ENCODE results near the gene BMP8A.
"Not testable (repeated sequence)": the region's sequence is repeated elsewhere in the genome, so short reads cannot be mapped to it uniquely, and the experiment has no call there.

BMP8A gene

DNA sequence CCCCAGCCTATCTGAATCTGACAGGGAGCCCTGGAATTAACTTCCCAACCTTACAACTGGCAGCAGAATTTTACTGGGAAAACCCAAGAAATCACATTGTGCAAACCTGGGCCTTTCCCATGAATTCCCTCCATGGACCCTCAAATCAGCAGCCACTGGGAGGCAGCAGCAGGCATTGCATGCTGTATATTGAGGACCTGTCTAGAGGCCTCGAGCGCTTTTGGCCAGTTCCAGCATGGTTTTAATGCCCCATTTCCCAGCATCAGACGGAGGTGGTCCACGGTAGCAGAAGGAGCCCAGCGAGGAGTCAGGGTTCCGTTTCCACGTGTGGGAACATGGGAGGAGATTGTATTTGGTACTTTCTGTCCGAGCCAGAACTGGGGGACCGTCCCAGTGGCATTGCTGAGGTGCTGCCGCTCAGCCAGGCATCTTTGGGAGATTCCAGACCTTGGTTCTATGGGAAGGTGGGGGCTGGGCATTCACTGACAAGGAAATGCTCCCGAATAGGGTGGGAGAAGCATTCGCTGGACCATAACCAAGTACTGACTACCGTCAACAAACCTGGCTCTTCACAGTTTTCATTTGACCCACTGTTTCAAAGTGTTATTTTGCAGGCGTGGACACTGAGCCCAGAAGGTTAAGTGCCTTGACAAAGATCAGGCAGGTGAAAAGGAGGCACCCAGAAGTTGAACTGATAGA lies 15.9 kb downstream of the BMP8A start:
- DNase-seq (ENCODE audit: low spot score) = no peak

DNA sequence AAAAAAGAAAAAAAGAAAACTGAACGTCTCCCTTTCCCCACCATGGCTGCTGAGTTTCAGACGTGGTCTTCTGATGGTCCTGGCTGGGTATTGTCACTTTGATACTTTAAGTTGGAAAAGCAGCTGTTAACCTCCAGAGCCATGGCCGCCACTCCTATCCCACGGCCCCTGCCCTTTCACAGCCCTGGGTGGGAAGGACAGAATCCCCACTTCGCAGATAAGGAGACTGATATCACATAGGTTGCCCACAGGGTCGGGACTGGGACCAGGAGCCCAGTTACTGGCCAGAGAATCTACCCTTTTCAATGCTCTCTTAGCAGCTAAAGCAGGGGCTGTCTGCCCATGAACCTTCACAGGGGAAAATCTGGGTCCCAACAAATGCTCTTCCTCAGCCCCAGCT lies 16.8 kb downstream of the BMP8A start:
- no peak for DNase-seq (ENCODE audit: low spot score)

DNA sequence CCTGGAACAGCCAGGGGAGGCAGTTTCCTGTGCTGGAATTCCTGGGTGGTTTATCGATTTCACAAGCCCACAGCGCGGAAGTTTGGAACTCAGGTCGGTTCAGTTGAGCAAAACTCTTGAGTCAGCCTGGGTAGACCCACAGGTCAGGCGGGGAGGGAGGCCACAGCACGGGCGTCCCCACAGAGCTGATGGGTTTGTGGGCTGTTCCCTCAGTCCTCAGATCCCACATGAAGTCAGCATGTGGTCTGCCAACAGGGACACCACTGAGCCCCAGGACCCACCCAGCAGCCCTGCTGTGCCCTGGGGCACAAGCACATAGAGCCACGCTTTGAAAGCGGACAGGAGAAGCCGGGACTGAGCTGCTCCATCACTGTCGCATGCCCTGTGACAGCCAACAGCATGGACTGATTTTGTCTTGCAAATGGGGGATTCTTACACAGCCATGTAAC lies 17.4 kb downstream of the BMP8A start:
- DNase-seq (ENCODE audit: low spot score) = no peak

DNA sequence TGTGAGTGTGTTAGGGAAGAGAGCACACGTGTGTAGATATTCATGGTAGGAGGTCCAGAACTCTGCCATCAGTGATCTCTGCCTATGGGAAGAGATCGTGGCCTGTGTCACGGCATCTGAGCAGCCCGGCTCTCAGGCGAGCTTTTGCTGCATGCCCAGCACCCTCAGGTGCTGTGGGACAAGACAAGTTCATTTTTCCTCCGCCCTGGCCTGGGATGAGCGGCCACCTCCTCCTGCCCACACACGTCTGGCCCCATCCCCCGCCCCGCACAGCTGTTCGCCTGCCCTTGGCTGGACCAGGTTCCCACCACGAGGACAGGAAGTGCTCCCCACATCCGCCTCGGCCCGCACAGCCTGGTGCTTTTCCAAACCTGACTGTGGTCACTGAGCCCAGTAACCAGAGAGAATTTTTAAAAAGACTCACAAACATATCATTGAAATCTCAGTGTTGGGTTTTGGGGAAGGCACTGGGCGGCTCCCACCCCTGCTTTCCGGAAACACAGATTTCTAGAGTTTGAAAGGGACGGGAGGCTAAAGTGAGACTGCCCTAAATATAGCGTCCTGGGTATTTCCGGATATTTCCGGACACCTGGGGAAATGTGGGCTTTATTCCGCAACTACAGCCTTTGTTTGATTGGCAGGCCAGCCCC lies 18.0 kb downstream of the BMP8A start:
- no peak for DNase-seq (ENCODE audit: low spot score)

DNA sequence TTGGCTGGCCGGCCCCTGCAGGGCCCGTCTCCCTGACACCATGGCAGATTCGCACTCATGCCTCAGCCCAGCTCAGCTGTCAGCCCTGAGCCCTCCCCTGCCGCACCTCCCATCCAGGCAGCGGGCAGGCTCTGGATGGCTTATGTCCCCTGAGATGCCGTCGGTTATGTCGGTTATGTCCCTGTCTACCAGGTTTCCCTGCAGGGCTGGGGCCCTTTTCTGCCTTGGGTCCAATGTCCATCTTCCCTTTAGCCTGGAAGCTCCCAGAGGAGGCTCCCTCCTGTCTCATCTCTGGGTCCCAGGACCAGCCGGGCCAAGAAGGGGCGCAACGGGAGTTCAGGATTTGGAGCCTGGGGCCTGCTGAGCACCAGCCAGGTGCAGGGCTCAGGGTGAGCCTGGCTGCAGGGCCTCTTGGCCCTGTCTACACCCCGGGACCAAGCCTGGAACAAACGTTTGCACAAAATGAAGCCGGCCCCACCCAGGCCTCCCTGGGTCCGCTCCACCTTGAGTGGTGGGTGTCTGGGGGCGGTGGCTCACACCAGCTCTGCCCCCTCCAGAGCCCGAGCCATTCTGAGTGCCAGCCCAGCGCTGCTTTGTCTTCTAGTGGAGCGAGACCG lies 19.2 kb downstream of the BMP8A start:
- DNase-seq (ENCODE audit: low spot score) = not testable (repeated sequence)

DNA sequence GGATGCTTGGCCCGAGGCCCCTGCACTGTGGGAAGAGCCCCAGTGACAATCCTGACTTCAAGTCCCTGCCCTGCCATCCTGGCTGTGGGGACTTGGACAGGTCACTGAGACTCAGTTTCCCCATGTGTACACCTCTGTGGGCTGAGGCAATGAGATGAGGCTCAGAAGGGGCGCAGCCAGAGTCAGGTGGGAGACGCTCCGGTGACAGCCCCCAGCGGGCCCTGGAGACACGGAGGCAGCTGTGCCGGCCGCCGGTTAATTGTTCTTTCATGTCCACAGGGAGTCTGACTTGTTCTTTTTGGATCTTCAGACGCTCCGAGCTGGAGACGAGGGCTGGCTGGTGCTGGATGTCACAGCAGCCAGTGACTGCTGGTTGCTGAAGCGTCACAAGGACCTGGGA lies 20.0 kb downstream of the BMP8A start:
- DNase-seq (ENCODE audit: low spot score) = not testable (repeated sequence)

DNA sequence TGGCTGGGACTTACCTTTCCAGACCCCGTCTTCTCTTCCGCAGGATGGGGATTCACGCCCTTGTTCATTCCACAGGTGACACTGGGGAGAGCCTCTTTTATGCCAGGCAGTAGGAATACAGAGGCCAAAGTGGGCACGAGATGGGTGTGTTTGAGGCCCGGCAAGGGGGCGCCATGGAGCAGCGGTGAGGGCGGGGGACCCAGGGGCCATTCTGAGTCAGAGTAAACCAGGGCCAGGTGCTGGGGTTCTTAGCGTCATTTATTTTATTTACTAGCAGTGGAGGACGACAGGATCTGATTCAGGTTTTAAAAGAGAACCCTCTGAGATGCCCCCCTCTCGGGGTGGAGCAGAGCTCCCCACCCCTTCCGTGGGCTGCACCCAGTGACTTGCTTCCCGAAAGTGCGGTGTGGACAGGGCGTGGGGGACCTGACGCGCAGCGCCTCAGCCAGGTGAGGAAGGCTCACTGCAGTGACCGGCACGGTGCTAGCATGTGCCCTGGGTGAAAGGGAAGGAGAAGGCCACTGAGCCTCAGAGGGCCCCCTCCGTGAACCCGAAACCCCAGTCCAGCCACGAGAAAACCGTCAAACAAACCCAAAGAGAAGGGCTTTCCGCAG lies 20.9 kb downstream of the BMP8A start:
- not testable (repeated sequence) for DNase-seq (ENCODE audit: low spot score)

DNA sequence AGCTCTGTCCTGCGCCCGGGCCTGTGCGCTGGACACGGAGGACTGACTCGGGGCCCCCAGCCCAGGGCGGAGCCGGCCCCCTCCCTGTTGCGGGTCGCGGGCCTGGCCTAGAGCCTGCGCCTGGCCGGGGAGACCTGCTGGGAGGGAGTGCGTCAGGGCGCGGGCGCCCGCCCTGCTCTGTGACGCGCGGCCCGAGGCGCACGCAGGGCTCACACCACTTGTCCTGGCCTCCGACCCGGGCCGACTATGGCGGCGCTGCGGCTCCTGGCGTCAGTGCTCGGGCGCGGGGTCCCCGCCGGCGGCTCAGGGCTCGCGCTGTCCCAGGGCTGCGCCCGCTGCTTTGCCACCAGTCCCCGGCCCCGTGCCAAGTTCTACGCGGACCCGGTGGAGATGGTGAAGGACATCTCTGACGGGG lies 23.3 kb downstream of the BMP8A start:
- not testable (repeated sequence) for DNase-seq (ENCODE audit: low spot score)

DNA sequence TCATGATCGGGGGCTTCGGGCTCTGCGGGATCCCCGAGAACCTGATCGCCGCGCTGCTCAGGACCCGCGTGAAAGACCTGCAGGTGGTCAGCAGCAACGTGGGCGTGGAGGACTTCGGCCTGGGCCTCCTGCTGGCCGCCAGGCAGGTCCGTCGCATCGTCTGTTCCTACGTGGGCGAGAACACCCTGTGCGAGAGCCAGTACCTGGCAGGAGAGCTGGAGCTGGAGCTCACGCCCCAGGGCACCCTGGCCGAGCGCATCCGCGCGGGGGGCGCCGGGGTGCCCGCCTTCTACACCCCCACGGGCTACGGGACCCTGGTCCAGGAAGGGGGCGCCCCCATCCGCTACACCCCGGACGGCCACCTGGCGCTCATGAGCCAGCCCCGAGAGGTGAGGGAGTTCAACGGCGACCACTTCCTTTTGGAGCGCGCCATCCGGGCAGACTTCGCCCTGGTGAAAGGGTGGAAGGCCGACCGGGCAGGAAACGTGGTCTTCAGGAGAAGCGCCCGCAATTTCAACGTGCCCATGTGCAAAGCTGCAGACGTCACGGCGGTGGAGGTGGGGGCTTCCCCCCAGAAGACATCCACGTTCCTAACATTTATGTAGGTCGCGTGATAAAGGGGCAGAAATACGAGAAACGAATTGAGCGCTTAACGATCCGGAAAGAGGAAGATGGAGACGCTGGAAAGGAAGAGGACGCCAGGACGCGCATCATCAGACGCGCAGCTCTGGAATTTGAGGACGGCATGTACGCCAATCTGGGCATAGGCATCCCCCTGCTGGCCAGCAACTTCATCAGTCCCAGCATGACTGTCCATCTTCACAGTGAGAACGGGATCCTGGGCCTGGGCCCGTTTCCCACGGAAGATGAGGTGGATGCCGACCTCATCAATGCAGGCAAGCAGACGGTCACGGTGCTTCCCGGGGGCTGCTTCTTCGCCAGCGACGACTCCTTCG lies 24.0 kb downstream of the BMP8A start:
- DNase-seq (ENCODE audit: low spot score) = not testable (repeated sequence)

DNA sequence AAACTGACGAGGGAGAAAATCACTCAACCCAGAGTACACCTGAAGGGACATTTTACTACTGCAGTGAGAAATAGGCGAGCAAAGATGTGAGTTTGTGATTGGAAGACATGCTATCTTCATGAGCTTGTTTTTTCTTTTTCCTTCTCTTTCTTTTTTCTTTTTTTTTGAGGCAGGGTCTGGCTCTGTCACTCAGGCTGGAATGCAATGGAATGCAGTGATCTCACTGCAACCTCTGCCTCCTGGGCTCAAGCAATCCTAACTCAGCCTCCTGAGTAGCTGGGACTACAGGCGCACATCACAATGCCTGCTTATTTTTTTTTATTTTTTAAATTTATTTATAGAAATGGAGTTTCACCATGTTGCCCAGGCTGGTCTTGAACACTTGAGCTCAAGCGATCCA lies 25.4 kb downstream of the BMP8A start:
- DNase-seq (ENCODE audit: low spot score) = not testable (repeated sequence)

DNA sequence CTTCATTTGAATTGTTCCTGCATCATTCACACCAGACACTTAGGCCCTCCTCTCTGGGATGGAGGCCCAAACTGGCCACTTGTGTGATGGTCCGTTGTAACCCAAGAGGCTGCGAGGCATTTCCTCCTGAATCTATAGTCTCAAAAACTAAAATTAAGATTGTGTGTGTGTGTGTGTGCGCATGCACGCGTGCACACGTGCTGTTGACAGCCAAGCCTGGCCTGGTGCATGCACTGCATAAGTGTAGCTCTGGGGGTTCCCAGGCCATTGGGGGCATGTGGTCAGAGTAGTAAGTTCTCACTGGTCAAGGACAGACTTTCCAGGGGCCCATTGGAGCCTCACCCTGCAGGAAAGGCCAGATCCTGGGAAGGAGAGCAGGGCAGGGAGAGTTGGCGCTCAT lies 26.5 kb downstream of the BMP8A start:
- not testable (repeated sequence) for DNase-seq (ENCODE audit: low spot score)

DNA sequence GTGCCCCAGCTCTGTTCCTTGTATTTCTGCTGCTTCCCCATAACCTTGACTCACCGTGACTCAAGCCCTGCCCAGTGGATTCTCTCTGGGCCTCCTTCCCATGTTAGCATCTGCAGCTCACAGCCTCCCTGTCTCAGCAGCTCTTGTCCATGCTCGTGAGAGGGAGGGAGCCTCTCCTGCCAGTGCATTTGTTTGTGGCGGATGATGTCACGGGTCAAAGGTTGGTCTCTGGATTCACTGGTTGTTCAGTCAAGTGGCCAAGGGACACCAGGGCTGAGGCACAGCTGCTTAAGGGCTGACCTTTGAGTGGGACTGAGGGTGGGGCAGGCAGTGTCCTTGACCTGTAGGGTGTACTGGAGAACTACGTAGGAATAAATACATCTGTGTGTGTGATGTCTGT lies 27.9 kb downstream of the BMP8A start:
- DNase-seq (ENCODE audit: low spot score) = not testable (repeated sequence)

DNA sequence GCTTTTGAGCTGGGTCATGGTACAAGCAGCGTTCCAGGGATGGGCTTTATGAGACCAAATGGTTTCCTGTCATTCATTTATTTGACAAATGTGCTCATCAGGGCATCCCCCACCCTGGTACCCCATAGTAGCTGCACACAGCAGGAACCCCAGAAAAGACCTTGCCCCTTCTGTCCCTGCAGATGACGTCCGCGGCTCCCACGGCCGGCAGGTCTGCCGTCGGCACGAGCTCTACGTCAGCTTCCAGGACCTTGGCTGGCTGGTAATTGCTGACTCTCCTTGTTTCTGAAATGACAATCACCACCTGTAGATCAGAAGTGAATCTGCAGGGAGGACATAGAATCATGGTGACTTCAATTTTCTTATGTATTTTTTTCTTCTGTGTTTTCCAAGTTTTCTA lies 30.8 kb downstream of the BMP8A start:
- DNase-seq (ENCODE audit: low spot score) = not testable (repeated sequence)

DNA sequence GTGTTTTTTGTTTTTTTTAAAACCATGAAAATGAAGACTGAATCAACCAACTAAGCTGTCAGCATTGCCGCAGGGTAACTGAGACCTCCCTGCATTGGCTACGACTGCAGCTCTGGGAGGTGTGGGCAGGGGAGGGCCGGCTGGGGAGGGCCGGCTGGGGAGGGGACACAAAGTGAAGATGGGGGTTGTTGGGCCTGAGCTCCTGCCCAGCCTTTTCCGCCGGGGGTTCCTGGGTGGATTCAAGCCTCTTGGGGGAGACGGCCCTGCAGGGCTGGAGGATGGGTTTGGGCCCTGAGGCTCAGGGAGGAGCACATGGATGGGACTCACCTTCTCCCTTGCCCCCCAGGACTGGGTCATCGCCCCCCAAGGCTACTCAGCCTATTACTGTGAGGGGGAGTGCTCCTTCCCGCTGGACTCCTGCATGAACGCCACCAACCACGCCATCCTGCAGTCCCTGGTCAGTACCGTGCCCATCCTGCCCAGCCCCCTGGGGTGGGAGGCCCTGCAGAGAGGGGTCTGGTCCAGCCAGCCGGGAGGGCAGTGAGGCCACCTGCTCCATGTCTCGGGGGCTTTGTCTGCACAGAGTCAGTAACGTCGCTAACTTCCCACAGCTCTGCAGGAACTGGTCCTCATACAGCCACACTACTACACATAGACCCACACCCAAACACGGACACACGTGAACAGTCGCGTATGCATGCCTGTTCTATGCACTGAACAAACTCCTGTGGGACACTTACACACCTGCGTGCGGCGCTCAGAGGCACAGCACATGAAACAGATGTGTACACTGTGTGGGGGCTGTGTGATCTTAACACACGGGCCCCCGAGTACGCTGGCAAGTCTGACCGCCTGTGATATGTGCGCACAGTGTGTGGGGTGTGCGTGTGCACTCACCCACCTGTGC lies 31.5 kb downstream of the BMP8A start:
- no peak for DNase-seq (ENCODE audit: low spot score)

DNA sequence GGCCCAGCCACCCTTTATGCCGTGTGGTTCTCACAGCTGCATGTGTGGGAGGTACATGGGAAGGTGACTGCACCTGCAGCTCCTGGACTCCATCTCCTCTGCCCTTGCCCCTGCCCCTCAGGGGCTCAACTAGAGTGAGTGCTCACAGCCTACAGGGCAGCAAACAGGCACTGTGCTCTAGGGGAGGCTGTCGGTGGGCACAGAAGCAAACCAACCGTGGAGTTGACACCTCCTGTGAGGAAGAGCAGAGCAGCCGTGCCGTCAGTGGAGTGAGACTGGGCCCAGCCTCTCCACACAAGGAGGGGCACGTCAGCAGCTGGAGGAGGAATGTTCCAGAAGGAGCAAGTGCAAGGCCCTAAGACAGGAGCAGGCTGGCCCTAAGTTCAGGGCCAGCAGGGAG lies 32.7 kb downstream of the BMP8A start:
- no peak for DNase-seq (ENCODE audit: low spot score)

DNA sequence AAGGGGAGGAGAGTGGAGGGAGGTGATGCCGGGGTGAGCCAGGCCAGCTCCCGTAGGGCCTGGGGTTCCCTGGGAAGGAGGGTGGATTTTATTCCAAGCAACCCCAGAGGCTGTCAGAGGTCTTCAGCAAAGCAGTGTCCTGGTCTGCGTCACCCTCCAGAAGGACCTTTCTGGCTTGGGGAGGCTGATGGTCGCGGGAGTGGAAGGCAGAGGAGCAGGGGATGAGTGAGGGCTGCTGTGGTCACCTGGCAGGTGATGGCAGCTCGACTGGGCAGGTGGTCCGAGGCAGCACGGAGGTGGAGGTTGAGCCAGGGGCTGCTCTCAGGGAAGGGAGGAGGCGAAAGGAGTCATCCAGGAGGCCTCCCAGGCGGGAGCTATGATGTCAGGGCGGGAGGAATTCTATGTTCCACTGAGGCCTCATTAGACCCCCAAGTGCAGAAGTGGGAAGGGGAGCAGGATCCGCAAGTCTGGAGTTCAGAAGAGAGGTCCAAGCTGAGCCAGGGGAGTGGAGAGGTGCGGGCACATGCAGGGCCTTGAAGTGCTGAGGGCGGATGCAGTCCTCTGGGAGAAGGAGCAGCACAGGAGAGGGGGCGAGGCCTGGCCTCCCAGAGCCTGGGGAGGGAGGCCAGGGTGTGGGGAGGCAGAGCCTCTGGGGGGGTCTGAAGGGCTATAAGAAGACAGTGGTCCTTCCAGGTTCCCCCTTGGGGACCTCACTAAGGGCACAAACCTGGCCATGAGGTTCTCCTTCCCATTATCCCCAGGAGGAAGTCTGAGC lies 33.3 kb downstream of the BMP8A start:
- DNase-seq (ENCODE audit: low spot score) = no peak

DNA sequence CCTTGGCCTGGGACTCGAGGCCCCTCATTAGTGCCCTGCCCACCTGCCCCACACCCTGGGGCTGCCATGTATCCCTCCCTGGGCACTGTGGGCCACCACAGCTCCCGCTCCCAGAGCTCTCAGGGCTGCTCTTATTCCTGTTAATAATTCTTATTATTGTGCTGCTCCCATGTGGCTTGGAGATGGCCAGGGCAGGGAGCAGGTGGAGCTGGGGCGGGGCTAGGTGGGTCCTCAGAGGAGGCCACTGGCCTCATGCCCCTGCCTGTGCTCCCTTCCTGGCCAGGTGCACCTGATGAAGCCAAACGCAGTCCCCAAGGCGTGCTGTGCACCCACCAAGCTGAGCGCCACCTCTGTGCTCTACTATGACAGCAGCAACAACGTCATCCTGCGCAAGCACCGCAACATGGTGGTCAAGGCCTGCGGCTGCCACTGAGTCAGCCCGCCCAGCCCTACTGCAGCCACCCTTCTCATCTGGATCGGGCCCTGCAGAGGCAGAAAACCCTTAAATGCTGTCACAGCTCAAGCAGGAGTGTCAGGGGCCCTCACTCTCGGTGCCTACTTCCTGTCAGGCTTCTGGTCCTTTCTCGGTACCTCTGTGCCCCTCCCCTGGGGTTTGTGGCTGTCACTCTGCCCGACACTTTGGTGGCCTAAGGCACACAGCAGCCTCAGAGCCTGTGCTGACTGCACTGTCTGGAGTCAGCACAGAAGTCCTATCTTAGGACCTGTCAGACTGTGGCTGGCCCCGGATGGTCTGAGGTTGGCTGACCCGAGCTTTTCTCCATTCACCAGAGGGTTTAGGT lies 34.1 kb downstream of the BMP8A start:
- DNase-seq (ENCODE audit: low spot score) = no peak

DNA sequence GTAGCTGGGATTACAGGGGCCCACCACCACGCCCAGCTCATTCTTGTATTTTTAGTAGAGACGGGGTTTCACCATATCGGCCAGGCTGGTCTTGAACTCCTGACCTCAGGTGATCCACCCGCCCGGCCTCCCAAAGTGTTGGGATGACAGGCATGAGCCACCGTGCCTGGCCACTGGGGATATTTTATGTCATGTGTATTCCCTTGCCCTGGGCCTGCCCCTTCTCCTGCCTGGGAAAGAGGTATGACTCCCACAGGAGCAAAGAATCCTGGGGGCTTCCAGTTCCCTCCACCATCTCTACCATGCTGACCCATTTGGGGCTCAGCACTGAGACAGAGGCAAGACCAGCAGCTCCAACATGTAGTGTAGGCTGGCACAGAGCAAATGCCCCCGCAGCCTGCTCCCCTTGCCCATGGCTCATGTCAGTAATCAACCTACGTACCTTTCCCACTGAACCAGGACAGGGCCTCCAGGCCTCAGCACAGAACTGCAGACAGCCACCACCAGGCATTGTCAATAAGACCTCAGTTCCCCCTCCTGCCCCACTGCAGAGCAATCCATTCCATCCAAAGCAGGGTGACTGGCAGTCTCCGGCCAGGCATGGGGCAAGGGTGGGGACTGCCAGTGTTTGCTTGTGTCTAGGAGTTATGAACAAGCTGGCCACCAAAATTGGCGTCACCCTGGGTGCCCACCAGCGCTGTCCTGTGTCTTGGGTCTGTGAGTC lies 35.2 kb downstream of the BMP8A start:
- no peak for DNase-seq (ENCODE audit: low spot score)
